Omental fat pad (tissue), 4 donors: Measurements from ENCODE around the gene PIGS. TPM values are rescaled to one million over a fixed set of nuclear protein-coding genes. Genes with fewer than 3 reads are reported as not detected.

Experiments
- ATAC-seq: fragments of 150-250 bp; one replicate; pipeline ENCODE4 v1.9.1; 2016; ENCODE audit warnings: mild to moderate bottlenecking, moderate library complexity; ENCODE audit not compliant: low FRiP score
- DNase-seq: peaks from one replicate; pipeline ENCODE4 v3.0.0-alpha.2; 2019; ENCODE audit warnings: low spot score
- total RNA-seq, 4 donors: library from RNA; depleted of rRNA; stranded (reverse); fragments of >200 nt; gene quantifications; one replicate each; pipeline ENCODE4 v1.1.0, GENCODE V29; 2016
- TF ChIP-seq, protein P1 (sequence below), 3 donors: fragments of 450-650 bp; IDR thresholded peaks; one replicate each; pipeline ENCODE4 v1.5.1; 2016 to 2017; ENCODE audit warnings: antibody characterized with exemption in 3 of 3, mild to moderate bottlenecking in 3 of 3, moderate library complexity in 2 of 3

PIGS gene
- total RNA-seq, 4 donors from 2014 or later = 33.1 to 55.5 (median 45.2) TPM

DNA sequence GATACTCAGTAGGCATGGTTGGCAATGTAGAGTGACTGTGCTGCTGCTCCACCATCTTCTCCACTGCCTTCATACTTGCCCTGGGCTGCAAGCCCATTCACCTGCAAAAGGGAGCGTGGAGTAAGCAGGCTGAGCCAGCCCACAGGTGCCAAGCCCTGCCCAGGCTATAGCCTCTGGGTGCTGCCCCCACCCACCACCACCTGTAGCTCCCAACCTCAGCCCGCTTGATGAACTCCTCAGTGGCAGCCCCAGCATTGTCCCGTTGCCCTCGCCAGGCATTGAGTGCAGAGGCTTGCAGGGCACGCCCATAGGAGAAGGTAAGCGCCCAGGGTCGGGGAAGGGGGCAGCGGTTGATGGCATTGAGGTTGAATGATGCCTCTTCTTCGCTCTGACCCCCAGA, 2.2 kb upstream of the PIGS start:
- ATAC-seq (no peak), DNase-seq (no peak)
- TF ChIP-seq, protein P1, sequence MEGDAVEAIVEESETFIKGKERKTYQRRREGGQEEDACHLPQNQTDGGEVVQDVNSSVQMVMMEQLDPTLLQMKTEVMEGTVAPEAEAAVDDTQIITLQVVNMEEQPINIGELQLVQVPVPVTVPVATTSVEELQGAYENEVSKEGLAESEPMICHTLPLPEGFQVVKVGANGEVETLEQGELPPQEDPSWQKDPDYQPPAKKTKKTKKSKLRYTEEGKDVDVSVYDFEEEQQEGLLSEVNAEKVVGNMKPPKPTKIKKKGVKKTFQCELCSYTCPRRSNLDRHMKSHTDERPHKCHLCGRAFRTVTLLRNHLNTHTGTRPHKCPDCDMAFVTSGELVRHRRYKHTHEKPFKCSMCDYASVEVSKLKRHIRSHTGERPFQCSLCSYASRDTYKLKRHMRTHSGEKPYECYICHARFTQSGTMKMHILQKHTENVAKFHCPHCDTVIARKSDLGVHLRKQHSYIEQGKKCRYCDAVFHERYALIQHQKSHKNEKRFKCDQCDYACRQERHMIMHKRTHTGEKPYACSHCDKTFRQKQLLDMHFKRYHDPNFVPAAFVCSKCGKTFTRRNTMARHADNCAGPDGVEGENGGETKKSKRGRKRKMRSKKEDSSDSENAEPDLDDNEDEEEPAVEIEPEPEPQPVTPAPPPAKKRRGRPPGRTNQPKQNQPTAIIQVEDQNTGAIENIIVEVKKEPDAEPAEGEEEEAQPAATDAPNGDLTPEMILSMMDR (IDR thresholded peaks at IDR 0.05) = no peak

DNA sequence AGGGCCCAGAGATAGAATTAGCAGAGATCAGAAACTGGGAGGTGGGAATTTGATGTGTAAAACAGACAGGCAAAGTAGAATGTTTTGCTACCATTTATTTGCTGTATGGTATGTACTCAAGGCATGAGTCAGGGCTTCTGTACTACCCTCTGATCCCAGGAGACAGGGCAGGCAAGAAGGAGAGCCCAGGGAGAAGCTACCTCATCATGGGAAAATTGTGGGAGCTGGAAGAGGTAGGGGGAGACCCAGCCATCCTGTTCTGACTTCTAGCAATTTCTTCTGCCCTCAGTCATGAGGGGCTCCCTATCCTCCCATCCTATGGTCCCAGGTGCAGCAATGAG, 1.7 kb upstream of the PIGS start:
- TF ChIP-seq, protein P1 (IDR thresholded peaks at IDR 0.05) = no peak
- no peak for ATAC-seq
- no peak for DNase-seq

DNA sequence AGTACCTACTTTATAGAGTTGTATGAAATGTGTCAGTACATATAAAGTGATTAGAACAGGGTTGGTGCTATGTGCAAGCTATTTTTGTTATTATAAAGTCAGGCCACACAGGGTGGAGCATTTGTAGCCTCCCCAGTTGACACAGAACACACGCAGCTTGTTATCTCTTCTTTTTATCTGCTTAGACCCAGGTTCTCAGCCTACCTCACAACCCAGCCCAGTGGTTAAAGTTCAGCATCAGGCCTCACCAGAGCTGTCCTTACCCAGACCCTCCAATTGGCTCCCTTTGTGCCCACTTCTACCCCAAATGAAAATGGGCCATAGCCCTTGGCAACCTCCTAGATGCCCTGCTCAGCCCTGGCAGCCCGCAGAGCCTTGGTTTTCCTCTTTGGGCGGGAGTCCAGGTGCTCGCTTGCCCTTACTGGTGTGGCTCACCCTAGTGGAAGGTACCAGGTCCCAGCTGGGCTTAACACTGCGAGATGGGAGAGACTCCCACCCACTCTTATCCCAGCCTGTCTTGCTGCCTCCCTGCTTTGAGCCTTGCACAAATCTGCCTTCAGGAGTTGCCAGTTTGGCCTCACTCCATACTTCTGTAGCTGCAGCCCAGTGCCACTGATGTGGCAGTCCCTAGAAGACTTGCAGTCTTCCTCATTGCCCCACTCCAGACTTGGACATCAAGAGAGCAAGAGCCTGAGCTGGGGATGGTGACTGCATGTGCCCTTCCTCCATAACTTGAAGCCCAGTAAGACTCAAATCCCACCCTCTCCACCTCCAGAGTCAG, 1.1 kb upstream of the PIGS start:
- TF ChIP-seq, protein P1 (IDR thresholded peaks at IDR 0.05) = no peak
- ATAC-seq = no peak
- DNase-seq = no peak

DNA sequence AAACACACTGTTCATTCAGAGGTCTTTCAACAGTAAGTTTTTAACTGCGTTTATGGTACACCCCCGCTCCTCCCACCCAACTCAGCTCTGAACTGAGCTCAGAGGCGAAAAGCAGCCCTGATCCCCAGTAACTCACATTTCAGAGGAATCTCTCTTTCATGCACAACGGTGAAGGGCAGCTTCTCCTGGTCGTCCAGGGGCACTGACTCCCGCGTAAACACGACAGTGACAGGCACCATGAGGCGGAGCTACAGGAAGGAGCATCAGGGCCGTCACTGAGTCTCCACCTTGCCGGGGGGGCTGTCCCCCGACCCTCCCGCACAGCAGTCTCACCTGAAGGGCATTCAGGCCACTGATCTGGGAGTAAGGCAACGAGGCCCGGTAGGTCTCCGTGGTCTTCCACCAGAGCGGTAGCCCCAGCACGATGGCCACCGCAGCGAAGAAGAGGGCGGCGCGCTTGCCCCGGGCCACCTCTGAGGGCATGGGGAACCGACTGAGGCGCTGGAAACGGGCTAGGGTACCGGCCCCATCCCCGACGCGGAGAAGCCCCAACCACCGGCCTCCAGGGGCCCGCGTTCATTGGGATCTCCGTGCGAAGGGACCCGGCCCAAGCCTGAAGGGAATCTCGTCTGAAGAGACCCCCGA, 486 bp downstream of the PIGS start:
- no peak for DNase-seq
- TF ChIP-seq, protein P1 (IDR thresholded peaks at IDR 0.05) = no peak
- peak; percentile 20 for ATAC-seq

DNA sequence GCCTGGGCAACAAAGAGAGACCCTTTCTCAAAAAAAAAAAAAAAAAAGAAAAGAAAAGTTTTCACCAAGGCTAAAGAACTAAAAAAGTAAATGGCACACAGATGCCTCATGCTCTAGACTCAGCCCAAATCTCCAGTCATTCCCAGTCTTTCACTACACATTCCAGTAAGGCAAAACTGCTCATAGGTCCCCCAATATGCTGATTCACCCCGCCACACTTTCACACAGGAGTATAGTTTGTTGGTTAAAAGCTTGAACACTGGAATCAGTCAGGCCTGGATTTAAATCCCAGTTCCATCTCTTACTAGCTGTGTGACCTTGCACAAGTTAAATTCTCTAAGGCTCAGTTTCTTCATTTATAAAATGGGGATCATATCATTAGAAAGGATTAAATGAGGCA, 1.9 kb downstream of the PIGS start:
- TF ChIP-seq, protein P1 (IDR thresholded peaks at IDR 0.05) = no peak
- DNase-seq = no peak

DNA sequence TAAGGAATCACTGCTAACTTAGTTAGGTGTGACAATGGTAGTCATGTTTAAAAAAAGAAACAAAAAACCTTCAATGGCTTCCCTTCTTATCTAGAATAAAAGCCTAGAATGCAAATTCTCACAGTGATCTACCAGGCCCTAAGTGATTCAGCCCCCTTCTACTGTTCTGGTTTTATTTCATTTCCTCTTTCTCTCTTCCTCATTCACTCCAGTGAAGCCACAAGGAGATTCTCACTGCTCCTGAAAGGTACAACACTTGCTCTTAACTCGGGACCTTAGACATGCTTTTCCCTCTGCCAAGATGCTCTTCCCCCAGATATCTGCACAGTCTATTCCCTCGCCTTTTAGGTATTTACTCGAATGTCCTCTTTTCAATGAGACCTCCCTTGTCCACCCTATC, 3.7 kb downstream of the PIGS start:
- DNase-seq (no peak), ATAC-seq (no peak)
- TF ChIP-seq, protein P1 (IDR thresholded peaks at IDR 0.05) = no peak

More for the DNA sequence above, 1.9 kb downstream of the PIGS start:
- ATAC-seq = no peak

DNA sequence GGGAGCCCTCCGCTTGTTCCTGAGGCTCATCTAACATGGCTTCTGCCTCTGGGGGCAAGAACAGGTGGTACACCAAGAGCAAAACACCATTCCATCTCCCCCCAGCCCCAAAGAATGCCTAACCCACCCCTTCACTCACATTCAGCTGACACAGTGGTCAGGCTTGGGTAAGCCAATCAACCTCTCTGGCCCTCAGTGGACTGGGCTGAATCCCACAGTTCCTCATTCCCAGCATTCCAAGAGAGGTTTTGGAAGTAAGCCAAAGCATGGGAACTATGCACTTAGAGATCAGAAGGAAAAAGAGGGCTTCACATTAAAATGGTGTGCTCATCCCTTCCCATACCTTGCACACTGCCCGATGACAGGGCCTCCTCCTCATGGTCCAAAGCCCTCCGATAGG, 7.8 kb downstream of the PIGS start:
- ATAC-seq (no peak), DNase-seq (no peak)
- TF ChIP-seq, protein P1 (IDR thresholded peaks at IDR 0.05) = no peak
